ENCODE measurements around the gene RHOG. TPM values are rescaled to one million over a fixed set of nuclear protein-coding genes. Genes with fewer than 3 reads are reported as not detected.

The RHOG gene
- total and polyA plus RNA-seq, 9 of the 15 experiments (the other 6 are each of a cell fraction or from before 2014, with no cell fraction given): 22.6 to 162 (median 80.3) TPM

DNA sequence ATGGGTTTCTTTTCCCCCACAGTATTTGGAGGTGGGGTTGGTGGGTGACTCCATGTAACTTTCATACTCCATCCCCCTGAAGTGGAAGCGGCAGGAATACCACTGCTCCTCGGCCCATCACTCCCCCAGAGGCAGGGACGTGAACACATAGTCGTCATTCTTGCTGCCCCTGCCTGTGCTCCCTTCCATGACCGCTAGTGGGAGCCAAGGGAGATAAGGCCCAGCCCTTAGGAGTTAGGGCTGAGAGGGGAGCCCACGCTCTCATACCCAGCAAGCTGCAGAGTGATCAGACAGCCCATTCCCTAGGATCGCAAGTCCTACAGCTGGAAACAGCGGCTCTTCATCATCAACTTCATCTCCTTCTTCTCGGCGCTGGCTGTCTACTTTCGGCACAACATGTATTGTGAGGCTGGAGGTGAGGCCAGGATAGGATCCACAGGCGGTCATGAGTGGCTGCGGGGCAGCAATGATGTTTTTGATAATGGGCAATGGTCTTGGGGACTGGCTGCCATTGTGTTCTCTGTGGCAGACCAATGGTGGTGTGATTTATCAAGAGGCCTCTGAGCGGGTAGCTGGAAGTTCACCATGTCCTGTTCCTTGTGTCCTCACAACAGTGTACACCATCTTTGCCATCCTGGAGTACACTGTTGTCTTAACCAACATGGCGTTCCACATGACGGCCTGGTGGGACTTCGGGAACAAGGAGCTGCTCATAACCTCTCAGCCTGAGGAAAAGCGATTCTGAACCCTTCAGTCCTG lies 15.9 kb downstream of the RHOG start (continued):
- TF ChIP-seq ARNT (IDR thresholded peaks at IDR 0.05) (peak in 1 of 2 experiments; percentile 23; a peak in 1 of 4 replicates), GATAD2B (IDR thresholded peaks at IDR 0.05; ENCODE audit: borderline replicate concordance) (no peak; the same call in 1 of the 2 replicates), TAF1 (IDR thresholded peaks at IDR 0.05; ENCODE audit: control insufficient read depth, extremely low read depth, insufficient read depth, low read length, severe bottlenecking) (peak; percentile 37), GTF2B (IDR thresholded peaks at IDR 0.05; ENCODE audit: extremely low read depth, insufficient read length) (no peak), CREM (IDR thresholded peaks at IDR 0.05; ENCODE audit: low read depth) (peak; percentile 88), STAT6 (CRISPR knock-in tag; IDR thresholded peaks at IDR 0.05) (no peak), CBX3 (IDR thresholded peaks at IDR 0.05; ENCODE audit: borderline replicate concordance in 1 of 2, low read length in 2 of 2) (peak in 1 of 2 experiments; percentile 83; a peak in 2 of 3 replicates), FUS (optimal IDR thresholded peaks at IDR 0.05; ENCODE audit: low read depth, low read length) (no peak), ATF1 (CRISPR knock-in tag; IDR thresholded peaks at IDR 0.05) (no peak), ATF1 (tag; IDR thresholded peaks at IDR 0.05) (peak; percentile 74), RBM14 (IDR thresholded peaks at IDR 0.05; ENCODE audit: borderline replicate concordance, insufficient read depth, low read depth, low read length) (no peak), HOXB6 (CRISPR knock-in tag; IDR thresholded peaks at IDR 0.05; ENCODE audit: borderline replicate concordance) (no peak)
- TF ChIP-seq, protein P1, sequence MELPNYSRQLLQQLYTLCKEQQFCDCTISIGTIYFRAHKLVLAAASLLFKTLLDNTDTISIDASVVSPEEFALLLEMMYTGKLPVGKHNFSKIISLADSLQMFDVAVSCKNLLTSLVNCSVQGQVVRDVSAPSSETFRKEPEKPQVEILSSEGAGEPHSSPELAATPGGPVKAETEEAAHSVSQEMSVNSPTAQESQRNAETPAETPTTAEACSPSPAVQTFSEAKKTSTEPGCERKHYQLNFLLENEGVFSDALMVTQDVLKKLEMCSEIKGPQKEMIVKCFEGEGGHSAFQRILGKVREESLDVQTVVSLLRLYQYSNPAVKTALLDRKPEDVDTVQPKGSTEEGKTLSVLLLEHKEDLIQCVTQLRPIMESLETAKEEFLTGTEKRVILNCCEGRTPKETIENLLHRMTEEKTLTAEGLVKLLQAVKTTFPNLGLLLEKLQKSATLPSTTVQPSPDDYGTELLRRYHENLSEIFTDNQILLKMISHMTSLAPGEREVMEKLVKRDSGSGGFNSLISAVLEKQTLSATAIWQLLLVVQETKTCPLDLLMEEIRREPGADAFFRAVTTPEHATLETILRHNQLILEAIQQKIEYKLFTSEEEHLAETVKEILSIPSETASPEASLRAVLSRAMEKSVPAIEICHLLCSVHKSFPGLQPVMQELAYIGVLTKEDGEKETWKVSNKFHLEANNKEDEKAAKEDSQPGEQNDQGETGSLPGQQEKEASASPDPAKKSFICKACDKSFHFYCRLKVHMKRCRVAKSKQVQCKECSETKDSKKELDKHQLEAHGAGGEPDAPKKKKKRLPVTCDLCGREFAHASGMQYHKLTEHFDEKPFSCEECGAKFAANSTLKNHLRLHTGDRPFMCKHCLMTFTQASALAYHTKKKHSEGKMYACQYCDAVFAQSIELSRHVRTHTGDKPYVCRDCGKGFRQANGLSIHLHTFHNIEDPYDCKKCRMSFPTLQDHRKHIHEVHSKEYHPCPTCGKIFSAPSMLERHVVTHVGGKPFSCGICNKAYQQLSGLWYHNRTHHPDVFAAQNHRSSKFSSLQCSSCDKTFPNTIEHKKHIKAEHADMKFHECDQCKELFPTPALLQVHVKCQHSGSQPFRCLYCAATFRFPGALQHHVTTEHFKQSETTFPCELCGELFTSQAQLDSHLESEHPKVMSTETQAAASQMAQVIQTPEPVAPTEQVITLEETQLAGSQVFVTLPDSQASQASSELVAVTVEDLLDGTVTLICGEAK (IDR thresholded peaks at IDR 0.05): no peak
- TF ChIP-seq, protein P1 (CRISPR knock-in tag; IDR thresholded peaks at IDR 0.05): no peak

All from K562 (cell line).